ENCODE measurements around the gene NOP53.

GRCh38 chr19:47766670-47767069 lies 21.3 kb downstream of the NOP53 start:
- TF ChIP-seq CTCF (IDR thresholded peaks at IDR 0.05 in 4 of 5, conservative IDR thresholded peaks at IDR 0.05 in 1 of 5) (no peak), POLR2A (IDR thresholded peaks at IDR 0.05) (no peak)
